H1 (cell line): Measurements from ENCODE around the gene COX7A1. TPM values are rescaled to one million over a fixed set of nuclear protein-coding genes. Genes with fewer than 3 reads are reported as not detected.

Experiments used
- BCL11A ChIP-seq, 2 experiments: IDR thresholded peaks; one replicate each; pipeline ENCODE4 v1.6.1; 2011; ENCODE audit warnings: low read depth in 2 of 2, low read length in 2 of 2, mild to moderate bottlenecking in 2 of 2
- KDM1A ChIP-seq: fragments of 200-600, 300-600 bp; sonication (generic); IDR thresholded peaks from 2 replicates; pipeline ENCODE4 v1.7.1; 2016; ENCODE audit warnings: mild to moderate bottlenecking, low read length, borderline replicate concordance
- MAFK ChIP-seq: IDR thresholded peaks from 2 replicates; pipeline ENCODE4 v1.6.1; 2012; ENCODE audit warnings: low read depth, mild to moderate bottlenecking, improper control_type of control experiment, low read length
- POU5F1 ChIP-seq: IDR thresholded peaks from 2 replicates; pipeline ENCODE4 v1.6.1; 2011; ENCODE audit warnings: low read depth, mild to moderate bottlenecking, low read length, moderate library complexity
- SRF ChIP-seq: IDR thresholded peaks from 2 replicates; pipeline ENCODE4 v1.6.1; 2011; ENCODE audit warnings: mild to moderate bottlenecking, low read depth, low read length, moderate library complexity
- TCF12 ChIP-seq: IDR thresholded peaks from 2 replicates; pipeline ENCODE4 v1.6.1; 2011; ENCODE audit warnings: low read depth, mild to moderate bottlenecking, low read length
- polyA plus RNA-seq, 7 experiments: library from polyadenylated mRNA; depleted of rRNA in 3 of 7; stranded (reverse) in 5 of 7; unstranded in 2 of 7; fragments of >200 nt in 5 of 7; fragments of 200-250 nt in 2 of 7; gene quantifications; 1 replicate in 5 of 7; 2 replicates in 1 of 7; 4 replicates in 1 of 7; pipeline versions ENCODE4 v1.2.1 to v1.2.3, GENCODE V29; 2011 to 2013; ENCODE audit warnings: missing spikeins in 2 of 7, mixed read lengths in 2 of 7
- total RNA-seq: library from RNA; stranded (reverse); fragmentation: NEBNext Ultra II Directional; extraction: Animal tissue kit (Norgen Biotek cat#: 25700); gene quantifications from 2 replicates; pipeline ENCODE4 v1.2.1, GENCODE V29; 2021
- TF ChIP-seq, protein P1 (sequence below): IDR thresholded peaks from 2 replicates; pipeline ENCODE4 v1.6.1; 2012; ENCODE audit warnings: low read length, inconsistent platforms

The COX7A1 gene
- total and polyA plus RNA-seq, 2 of the 8 experiments (the other 6 are each of a cell fraction or from before 2014, with no cell fraction given) = 0.60 TPM

DNA sequence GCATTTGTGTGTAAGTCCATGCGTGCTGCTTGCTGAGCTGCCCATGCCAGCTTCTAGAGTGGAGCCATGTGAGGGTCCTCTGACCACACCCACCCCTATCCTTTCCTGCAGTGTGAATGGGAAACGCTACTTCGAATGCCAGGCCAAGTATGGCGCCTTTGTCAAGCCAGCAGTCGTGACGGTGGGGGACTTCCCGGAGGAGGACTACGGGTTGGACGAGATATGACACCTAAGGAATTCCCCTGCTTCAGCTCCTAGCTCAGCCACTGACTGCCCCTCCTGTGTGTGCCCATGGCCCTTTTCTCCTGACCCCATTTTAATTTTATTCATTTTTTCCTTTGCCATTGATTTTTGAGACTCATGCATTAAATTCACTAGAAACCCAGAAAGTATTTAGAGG lies 26.7 kb downstream of the COX7A1 start (continued):
- TF ChIP-seq TCF12 (no peak), KDM1A (no peak), MAFK (no peak), SRF (no peak), POU5F1 (no peak), BCL11A (IDR thresholded peaks at IDR 0.05; ENCODE audit: low read depth in 2 of 2, low read length in 2 of 2) (no peak)
- TF ChIP-seq, protein P1, sequence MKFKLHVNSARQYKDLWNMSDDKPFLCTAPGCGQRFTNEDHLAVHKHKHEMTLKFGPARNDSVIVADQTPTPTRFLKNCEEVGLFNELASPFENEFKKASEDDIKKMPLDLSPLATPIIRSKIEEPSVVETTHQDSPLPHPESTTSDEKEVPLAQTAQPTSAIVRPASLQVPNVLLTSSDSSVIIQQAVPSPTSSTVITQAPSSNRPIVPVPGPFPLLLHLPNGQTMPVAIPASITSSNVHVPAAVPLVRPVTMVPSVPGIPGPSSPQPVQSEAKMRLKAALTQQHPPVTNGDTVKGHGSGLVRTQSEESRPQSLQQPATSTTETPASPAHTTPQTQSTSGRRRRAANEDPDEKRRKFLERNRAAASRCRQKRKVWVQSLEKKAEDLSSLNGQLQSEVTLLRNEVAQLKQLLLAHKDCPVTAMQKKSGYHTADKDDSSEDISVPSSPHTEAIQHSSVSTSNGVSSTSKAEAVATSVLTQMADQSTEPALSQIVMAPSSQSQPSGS = no peak
- TF ChIP-seq, all 59 proteins: peak for 0
